ENCODE measurements around the gene GALR1.
"Not testable (repeated sequence)": the region's sequence is repeated elsewhere in the genome, so short reads cannot be mapped to it uniquely, and the experiment has no call there.

The GALR1 gene

GRCh38 chr18:77222464-77222863 lies 27.2 kb upstream of the GALR1 start:
- Histone ChIP-seq H3K9me3 (ENCODE audit: low read length) (no peaks in the 10 kb centered on the region), H2AFZ (ENCODE audit: low read depth, low read length) (no peak overlapping the region), H3K36me3 (ENCODE audit: insufficient read depth, low read length) (no peaks in the 10 kb centered on the region), H3K4me3 (ENCODE audit: low read length) (no peak overlapping the region), H3K27me3 (ENCODE audit: insufficient read depth, low read length) (no peaks in the 10 kb centered on the region), H3K4me1 (ENCODE audit: insufficient read depth, low read length) (no peaks in the 10 kb centered on the region)

GRCh38 chr18:77223221-77223639 lies 26.4 kb upstream of the GALR1 start:
- no peak overlapping the region for H3K4me3 ChIP-seq (ENCODE audit: low read length)
- H3K4me1 ChIP-seq (ENCODE audit: insufficient read depth, low read length): no peaks in the 10 kb centered on the region
- H2AFZ ChIP-seq (ENCODE audit: low read depth, low read length): no peak overlapping the region
- H3K36me3 ChIP-seq (ENCODE audit: insufficient read depth, low read length): no peaks in the 10 kb centered on the region
- no peaks in the 10 kb centered on the region for H3K9me3 ChIP-seq (ENCODE audit: low read length)
- H3K27me3 ChIP-seq (ENCODE audit: insufficient read depth, low read length): no peaks in the 10 kb centered on the region

- no peaks in the 10 kb centered on the region for H3K4me1 ChIP-seq (ENCODE audit: insufficient read depth, low read length)
- H3K27me3 ChIP-seq (ENCODE audit: insufficient read depth, low read length): no peaks in the 10 kb centered on the region
- H2AFZ ChIP-seq (ENCODE audit: low read depth, low read length): no peak overlapping the region
- H3K36me3 ChIP-seq (ENCODE audit: insufficient read depth, low read length): no peaks in the 10 kb centered on the region
- H3K4me3 ChIP-seq (ENCODE audit: low read length): no peak overlapping the region
- no peaks in the 10 kb centered on the region for H3K9me3 ChIP-seq (ENCODE audit: low read length)
These were observed 26.0 kb upstream of the GALR1 start for GRCh38 chr18:77223653-77224052.

GRCh38 chr18:77230645-77231044 lies 19.0 kb upstream of the GALR1 start:
- H3K4me1 ChIP-seq (ENCODE audit: insufficient read depth, low read length): no peaks in the 10 kb centered on the region
- H3K9me3 ChIP-seq (ENCODE audit: low read length): no peaks in the 10 kb centered on the region
- no peak overlapping the region for H3K4me3 ChIP-seq (ENCODE audit: low read length)
- no peaks in the 10 kb centered on the region for H3K27me3 ChIP-seq (ENCODE audit: insufficient read depth, low read length)
- H2AFZ ChIP-seq (ENCODE audit: low read depth, low read length): no peak overlapping the region
- H3K36me3 ChIP-seq (ENCODE audit: insufficient read depth, low read length): no peaks in the 10 kb centered on the region

GRCh38 chr18:77234504-77235365 lies 14.9 kb upstream of the GALR1 start:
- Histone ChIP-seq H2AFZ (ENCODE audit: low read depth, low read length) (no peak overlapping the region), H3K27me3 (ENCODE audit: insufficient read depth, low read length) (no peaks in the 10 kb centered on the region), H3K4me1 (ENCODE audit: insufficient read depth, low read length) (no peaks in the 10 kb centered on the region), H3K9me3 (ENCODE audit: low read length) (peaks cover 9% of the 10 kb centered on the region), H3K36me3 (ENCODE audit: insufficient read depth, low read length) (no peaks in the 10 kb centered on the region), H3K4me3 (ENCODE audit: low read length) (no peak overlapping the region)

GRCh38 chr18:77239285-77239684 lies 10.4 kb upstream of the GALR1 start:
- not testable (repeated sequence) for H3K4me3 ChIP-seq (ENCODE audit: low read length); H2AFZ ChIP-seq (ENCODE audit: low read depth, low read length); H3K9me3 ChIP-seq (ENCODE audit: low read length); H3K27me3 ChIP-seq (ENCODE audit: insufficient read depth, low read length); H3K36me3 ChIP-seq (ENCODE audit: insufficient read depth, low read length); H3K4me1 ChIP-seq (ENCODE audit: insufficient read depth, low read length)

GRCh38 chr18:77248873-77249568 lies 627 bp upstream of the GALR1 start:
- Histone ChIP-seq H3K9me3 (ENCODE audit: low read length) (peaks cover 4% of the 10 kb centered on the region), H2AFZ (ENCODE audit: low read depth, low read length) (no peak overlapping the region), H3K4me1 (ENCODE audit: insufficient read depth, low read length) (no peaks in the 10 kb centered on the region), H3K4me3 (ENCODE audit: low read length) (no peak overlapping the region), H3K36me3 (ENCODE audit: insufficient read depth, low read length) (no peaks in the 10 kb centered on the region), H3K27me3 (ENCODE audit: insufficient read depth, low read length) (peaks cover 50% of the 10 kb centered on the region)

GRCh38 chr18:77250501-77250925 lies 865 bp downstream of the GALR1 start:
- no peak overlapping the region for H3K4me3 ChIP-seq (ENCODE audit: low read length)
- H3K4me1 ChIP-seq (ENCODE audit: insufficient read depth, low read length): no peaks in the 10 kb centered on the region
- H3K9me3 ChIP-seq (ENCODE audit: low read length): peaks cover 4% of the 10 kb centered on the region
- no peaks in the 10 kb centered on the region for H3K36me3 ChIP-seq (ENCODE audit: insufficient read depth, low read length)
- no peak overlapping the region for H2AFZ ChIP-seq (ENCODE audit: low read depth, low read length)
- H3K27me3 ChIP-seq (ENCODE audit: insufficient read depth, low read length): peaks cover 63% of the 10 kb centered on the region

- H3K27me3 ChIP-seq (ENCODE audit: insufficient read depth, low read length): peaks cover 68% of the 10 kb centered on the region
- H3K4me3 ChIP-seq (ENCODE audit: low read length): no peak overlapping the region
- peaks cover 4% of the 10 kb centered on the region for H3K9me3 ChIP-seq (ENCODE audit: low read length)
- H3K4me1 ChIP-seq (ENCODE audit: insufficient read depth, low read length): no peaks in the 10 kb centered on the region
- H2AFZ ChIP-seq (ENCODE audit: low read depth, low read length): no peak overlapping the region
- H3K36me3 ChIP-seq (ENCODE audit: insufficient read depth, low read length): no peaks in the 10 kb centered on the region
These were observed 1.5 kb downstream of the GALR1 start for GRCh38 chr18:77250926-77251729.

GRCh38 chr18:77251730-77252050 lies 2.0 kb downstream of the GALR1 start:
- H3K4me1 ChIP-seq (ENCODE audit: insufficient read depth, low read length): no peaks in the 10 kb centered on the region
- no peak overlapping the region for H2AFZ ChIP-seq (ENCODE audit: low read depth, low read length)
- no peaks in the 10 kb centered on the region for H3K36me3 ChIP-seq (ENCODE audit: insufficient read depth, low read length)
- H3K27me3 ChIP-seq (ENCODE audit: insufficient read depth, low read length): peaks cover 68% of the 10 kb centered on the region
- H3K4me3 ChIP-seq (ENCODE audit: low read length): no peak overlapping the region
- H3K9me3 ChIP-seq (ENCODE audit: low read length): peaks cover 4% of the 10 kb centered on the region

GRCh38 chr18:77254711-77255405 lies 5.2 kb downstream of the GALR1 start:
- no peaks in the 10 kb centered on the region for H3K4me1 ChIP-seq (ENCODE audit: insufficient read depth, low read length)
- H3K4me3 ChIP-seq (ENCODE audit: low read length): no peak overlapping the region
- H3K9me3 ChIP-seq (ENCODE audit: low read length): peaks cover 2% of the 10 kb centered on the region
- no peaks in the 10 kb centered on the region for H3K36me3 ChIP-seq (ENCODE audit: insufficient read depth, low read length)
- H2AFZ ChIP-seq (ENCODE audit: low read depth, low read length): no peak overlapping the region
- peaks cover 48% of the 10 kb centered on the region for H3K27me3 ChIP-seq (ENCODE audit: insufficient read depth, low read length)

GRCh38 chr18:77255426-77256105 lies 5.9 kb downstream of the GALR1 start:
- Histone ChIP-seq H3K27me3 (ENCODE audit: insufficient read depth, low read length) (peaks cover 41% of the 10 kb centered on the region), H2AFZ (ENCODE audit: low read depth, low read length) (no peak overlapping the region), H3K36me3 (ENCODE audit: insufficient read depth, low read length) (no peaks in the 10 kb centered on the region), H3K4me3 (ENCODE audit: low read length) (no peak overlapping the region), H3K9me3 (ENCODE audit: low read length) (peaks cover 1% of the 10 kb centered on the region), H3K4me1 (ENCODE audit: insufficient read depth, low read length) (no peaks in the 10 kb centered on the region)

Measured in neuron (in vitro differentiated cells).